CD4-positive, alpha-beta T cell treated with Interleukin-4 for 1 hour (primary cell): ENCODE results near the gene PXDN.

ENCODE experiments used
- DNase-seq, 2 donors: peaks; one replicate each; pipeline ENCODE4 v3.0.0-alpha.2; 2020 to 2022

PXDN gene

GRCh38 chr2:1606421-1607235 lies 137.7 kb downstream of the PXDN start:
- no peak for DNase-seq

- DNase-seq, result no peak
Measured at GRCh38 chr2:1606046-1606400, 138.3 kb downstream of the PXDN start.

DNA sequence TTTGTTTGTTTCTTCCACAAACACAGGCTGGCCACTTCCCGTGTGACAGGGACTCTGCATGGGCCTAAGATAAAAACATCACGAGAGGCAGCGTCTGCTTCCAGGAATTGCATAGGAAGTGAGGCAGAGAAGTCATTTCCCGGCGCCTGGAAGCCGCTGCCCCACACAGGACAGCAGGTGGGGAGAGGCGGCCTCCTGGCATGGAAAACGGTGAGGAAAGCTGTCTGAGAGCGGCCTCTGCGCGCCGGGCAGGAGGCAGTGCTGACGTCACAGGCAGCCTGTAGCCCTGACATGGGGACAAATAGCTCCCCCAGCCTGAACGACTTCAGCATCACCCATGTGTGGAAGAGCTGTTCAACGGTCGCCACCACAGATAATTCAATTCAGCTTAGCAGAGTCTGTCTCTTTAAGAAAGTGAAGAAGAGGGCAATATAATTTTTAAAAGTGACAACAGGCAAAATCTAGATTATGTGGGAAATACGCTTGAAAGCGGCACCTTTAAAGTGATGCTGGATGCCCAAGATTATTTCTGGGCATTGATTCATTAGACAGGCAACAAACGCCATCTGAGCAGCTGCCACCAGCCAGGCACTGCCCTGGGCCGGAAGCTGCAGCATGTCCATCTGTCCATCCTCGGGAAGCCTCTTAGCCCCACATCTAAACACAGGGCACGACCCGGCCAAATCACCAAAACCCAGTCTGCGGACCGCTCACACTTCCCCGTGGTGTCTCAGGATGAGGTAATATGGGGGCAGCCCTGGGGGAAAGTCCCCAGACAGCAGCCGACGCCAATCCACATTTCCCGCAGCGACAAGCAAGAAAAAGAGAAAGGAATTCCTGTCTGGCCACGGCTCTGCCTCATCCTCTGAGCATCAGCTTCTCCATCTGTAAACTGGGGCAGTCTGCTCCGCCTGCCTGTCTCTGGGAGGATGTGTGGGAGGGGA lies 138.9 kb downstream of the PXDN start:
- peak in 1 of 2 donors; percentile 19 for DNase-seq

DNA sequence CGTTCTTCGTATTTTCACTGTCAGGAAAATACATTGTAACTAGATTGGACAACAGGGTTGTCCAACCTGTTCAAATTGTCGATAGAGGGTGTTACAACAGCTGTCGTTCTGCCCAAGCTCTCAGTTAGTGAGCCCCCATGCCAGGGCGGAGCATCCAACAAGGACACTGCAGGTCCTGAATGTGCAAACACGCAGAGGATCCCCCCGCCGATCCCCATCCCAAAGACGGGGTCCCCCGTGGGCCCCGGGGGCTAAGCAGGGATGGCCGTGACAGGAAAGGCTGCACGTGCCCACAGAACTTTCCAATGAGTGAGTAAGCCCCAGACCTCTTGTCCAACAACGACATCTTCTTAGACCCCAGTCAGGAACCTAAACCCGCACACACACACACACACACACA lies 140.8 kb downstream of the PXDN start:
- DNase-seq, result no peak

DNA sequence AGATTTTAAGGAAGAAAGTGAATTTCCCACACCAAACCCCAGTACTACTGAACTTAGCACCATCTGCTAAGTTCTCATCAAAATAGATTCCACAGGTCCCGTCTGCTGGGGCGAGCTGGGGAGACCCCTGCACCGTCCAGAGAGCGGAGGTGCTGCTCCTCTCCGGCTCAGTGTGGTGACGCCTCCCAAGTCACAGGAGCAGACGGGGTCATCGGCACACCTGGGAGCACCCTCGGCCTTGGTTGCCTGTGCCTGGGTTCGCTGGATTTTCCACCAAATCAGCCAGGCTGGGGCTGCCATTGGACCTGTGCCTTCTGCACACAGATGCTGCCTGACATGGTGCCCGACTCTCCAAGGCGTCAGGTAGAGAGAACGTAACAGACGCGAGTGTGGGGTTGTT lies 141.3 kb downstream of the PXDN start:
- DNase-seq, result no peak

- no peak for DNase-seq
Measured at GRCh38 chr2:1602278-1603010, 141.9 kb downstream of the PXDN start.

DNA sequence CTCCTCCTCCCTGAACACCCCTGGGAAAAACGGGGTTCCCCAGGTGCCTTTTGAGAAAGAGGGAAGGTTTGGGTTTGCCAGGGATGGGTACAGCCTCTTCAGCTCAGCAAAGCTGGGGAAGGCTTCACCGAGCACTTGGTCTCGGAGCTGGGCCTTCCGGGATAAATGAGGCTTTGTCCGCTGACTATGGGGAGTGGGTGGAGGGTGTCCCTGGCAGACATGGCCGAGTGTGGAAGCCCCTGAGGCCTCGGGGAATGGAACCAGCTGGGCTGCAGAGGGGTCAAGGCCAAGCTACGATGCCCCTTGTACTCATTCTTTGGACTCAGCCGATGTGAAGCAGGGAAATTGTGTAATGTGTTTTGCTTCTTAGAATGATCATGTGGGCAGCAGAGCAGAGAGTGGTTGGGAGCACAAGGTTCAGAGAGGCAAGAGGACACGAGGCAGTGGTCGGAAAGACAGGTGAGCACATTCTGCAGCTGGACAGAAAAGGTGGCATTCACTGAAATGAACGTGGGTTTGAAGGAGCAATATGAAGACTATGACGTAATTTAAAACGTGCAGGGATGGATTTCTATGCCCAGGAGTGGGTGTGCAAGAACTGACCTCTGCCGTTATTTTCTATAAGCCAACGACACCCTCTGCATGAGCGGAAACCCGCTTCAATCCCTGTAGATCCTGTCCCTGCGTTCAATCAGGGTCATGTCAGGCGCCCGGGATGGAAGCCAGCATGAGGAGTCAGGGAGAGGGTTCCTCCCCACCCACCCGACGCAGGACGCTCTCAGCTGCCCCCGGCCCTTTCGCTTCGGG lies 142.6 kb downstream of the PXDN start:
- no peak for DNase-seq

DNA sequence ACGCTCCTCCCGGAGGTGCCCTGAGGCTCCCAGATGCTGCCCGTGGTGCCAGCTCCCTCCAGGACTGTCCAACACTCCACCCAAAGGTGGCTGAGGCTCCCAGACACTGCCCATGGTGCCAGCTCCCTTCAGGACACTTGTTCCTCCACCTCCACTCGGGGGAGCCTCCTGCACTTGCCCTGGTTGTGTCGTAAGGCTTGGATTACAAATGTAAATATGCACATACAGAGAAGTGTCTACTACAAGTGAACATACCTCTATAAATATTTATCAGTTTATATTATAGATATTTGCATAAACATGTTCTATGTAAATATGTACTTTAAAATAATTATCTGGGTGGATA lies 143.3 kb downstream of the PXDN start:
- DNase-seq, result no peak

DNA sequence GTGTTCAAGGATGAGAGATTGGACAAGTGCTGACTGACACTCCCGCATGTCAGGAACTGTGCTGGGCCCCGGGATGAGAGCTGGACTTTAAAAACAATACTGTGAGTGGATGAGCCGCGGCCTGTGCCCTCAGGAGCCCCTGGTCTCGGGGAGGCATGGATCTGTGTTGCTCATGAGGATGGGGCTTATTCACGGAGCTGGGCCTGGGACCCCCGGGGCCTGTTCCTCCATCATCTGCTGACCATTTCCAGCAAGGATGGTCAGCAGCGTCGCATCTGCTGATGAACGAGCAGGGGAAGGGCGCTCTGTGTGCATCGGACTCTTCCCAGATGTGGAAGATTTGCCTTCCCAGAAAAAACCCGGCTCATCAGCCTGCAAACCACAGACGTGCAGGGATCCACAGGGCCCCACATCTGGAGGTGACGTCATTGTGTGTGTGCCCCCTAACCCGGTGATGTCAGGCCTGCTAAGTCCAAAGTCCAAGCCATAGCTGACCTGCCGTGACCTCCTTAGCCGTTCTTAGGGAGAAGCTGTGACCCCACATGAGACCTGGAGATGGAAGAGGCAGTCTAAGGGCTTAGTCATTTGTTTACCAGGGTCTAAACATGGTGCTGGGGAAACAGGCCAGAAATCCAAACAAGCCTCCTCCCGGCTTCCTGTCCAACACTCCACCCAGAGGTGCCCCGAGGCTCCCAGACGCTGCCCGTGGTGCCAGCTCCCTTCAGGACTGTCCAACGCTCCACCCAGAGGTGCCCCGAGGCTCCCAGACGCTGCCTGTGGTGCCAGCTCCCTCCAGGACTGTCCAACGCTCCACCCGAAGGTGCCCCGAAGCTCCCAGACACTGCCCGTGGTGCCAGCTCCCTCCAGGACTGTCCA lies 143.9 kb downstream of the PXDN start:
- DNase-seq, result no peak

- no peak for DNase-seq
Measured at GRCh38 chr2:1599301-1600085, 144.8 kb downstream of the PXDN start.

DNA sequence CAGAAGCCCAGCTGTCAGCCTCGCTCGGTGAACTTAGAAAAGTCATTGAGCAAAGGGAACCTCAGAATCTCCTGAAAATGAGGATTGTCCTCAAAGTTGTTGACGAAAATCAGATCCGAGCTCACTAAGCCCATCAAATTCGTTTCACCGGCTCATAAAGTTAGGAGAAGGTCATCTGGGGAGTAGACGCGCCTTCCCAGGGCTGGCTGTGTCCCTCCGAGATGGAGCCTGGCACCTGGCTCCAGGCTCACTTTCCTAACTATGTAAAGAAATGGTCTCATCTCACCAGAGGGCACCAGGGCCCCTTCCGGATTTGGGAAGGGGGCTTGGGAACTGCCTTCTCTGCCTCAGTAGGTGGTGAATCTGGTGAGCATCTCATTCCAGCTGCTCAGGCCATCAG lies 145.5 kb downstream of the PXDN start:
- DNase-seq, result no peak

DNA sequence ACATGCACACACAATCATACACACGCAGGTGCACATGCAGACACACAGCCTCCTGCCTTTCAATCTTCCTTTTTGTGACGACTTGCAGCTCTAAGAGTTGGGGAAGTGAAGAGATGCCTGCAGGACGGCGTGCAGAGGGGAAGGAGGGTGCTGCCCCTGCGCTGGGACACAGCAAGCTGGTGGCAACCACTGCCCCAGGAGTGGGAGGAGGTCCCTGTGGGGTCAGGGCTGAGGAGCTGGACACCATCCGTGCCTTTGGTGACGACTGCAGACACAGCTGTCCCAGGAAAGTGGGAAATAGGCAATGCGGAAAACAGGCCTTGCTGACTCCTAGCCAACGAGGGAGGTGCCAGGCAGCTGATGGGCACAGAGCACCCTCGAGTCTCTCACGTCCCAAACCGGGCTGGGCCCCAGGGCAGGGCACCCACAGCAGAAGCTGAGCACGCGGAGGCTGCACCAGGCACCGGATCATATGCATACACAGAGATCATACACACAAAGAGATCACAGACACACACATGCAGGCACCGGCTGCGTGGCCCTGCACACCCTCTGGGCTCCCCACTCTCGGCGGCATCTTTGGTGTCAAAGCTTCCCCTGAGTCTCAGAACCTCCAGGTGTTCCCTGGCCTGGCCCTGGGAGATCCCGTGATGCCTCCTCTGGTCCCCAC lies 146.1 kb downstream of the PXDN start:
- no peak for DNase-seq

DNA sequence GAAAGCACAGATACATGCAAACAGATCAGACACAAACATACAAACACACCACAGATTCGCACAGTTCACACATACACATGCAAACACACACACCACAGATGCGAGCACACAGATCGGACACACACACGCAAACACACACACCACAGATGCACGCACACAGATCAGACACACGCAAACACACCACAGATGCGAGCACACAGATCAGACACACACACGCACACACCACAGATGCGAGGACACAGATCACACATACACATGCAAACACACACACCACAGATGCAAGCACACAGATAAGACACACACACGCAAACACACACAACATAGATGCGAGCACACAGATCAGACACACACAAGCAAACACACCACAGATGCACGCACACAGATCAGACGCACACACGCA lies 149.0 kb downstream of the PXDN start:
- no peak for DNase-seq

GRCh38 chr2:1594373-1595171 lies 149.7 kb downstream of the PXDN start:
- DNase-seq, result no peak

GRCh38 chr2:1594123-1594372 lies 150.3 kb downstream of the PXDN start:
- DNase-seq, result no peak

DNA sequence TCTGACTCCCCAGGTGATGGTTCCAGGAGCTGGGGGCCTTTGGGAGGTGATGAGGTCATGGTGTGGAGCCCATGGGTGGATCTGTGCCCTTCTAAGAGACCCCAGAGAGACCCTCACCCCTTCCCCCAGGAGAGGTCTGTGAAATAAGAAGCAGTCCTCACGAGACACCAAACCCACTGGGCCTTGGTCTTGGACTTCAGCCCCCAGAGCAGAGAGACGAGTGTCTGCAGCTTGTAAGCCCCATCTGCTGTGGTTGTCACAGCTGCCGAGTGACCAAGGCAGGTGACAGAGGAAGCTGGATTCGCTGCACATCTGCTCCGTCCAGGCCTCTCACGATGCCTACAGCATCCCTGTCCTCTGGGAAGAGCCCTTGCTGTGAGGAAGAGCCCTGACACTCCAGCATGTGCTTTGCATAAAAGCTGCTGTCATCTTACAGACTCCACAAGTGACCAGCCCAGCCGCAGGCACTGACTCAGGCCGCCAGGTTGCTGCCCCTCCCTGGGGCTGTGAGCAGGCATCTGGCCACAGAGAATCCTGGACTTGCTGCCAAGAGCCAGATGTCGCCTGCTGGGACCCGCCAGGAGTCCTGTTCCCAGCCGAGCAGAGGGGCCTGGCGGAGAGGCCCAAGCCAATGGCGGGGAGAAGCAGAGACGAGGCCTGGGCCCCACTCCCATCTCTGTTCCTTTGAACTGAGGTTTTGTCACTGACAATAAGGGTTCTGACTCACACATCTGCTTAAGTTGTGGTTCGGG lies 150.8 kb downstream of the PXDN start:
- no peak for DNase-seq

DNA sequence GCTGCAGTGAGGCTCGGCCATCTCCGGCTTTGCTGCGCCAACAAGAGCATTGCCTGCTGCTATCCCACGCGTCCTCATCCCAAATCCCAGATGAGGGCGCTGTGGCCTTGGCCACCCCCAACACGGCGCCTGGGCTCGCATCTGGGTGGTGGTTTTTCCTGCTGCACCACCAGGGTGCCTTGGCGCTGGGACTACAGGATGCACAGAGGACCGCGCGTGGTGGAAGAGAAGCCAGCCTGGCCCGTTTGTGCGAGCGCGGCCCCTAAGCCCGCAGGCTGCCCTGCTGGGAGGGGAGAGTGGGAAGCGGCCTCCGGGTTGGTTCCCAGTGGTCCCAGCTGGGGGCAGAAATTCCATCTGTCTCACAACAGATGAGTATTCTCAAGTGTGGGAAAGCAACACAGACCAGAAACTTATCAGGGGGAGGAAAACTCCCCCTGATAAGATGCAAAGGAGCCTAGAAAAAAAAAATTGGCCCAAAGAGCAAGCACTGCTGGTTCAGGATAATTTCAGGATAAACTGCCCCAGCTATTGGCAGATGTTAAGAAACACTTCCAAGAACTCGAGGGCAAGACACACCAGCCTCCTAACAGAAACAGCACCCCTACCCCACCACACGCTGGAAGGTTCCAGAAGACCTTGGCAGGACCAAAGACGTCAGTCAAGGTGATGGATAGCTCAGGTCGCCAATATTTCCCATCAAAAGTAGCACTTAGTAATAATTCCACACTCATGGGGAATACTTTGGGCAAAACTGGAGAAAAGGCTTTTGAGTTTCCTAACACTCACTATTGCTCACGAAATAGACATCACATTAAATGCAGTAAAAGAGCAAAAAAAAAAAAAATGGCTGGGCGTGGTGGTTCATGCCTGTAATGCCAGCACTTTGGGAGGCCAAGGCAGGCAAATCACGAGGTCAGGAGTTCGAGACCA lies 152.1 kb downstream of the PXDN start:
- no peak for DNase-seq

DNA sequence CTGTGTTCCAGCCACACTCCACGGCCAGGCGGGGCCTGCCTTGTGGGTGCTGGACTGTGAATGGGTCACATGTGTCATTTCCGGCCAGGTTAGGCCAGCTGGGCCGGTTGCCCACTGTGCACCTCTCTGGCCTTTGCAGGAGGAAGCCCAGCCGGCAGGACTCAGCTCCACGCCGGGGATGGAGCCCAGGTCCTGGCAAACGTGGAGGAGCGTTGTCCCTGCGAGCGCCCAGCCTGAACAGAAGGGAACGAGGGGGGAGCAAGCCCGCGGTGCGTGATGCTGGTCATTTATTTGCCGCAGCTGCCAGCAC lies 152.9 kb downstream of the PXDN start:
- no peak for DNase-seq
